GM12873 (cell line): ENCODE results near the gene CUX1.

Experiments
- TF ChIP-seq, protein P1 (sequence below): IDR thresholded peaks from 2 replicates; pipeline ENCODE4 v1.5.1; 2012; ENCODE audit warnings: low read depth, mild to moderate bottlenecking, moderate library complexity, low read length, control low read depth; ENCODE audit not compliant: insufficient read depth; ENCODE audit errors: missing control alignments

Gene CUX1

DNA sequence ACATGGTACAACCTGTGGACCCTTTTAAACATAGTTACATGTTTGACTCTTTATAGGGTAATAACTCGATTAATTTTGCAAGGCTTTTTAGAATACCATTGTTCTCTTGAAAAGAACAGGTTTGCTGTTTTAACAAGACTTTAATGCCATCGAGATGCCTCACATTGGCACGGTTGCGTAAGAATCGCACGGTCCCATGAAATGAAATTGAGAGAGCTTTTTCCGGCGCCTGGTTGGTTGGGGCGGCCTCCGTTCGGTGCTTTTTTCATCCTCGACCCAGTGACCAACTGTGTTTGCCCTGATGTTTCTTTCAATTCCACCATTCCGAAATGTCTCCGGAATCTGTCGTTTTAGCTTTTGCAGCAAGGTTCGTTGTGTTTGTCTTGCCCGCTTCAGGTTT lies 142.4 kb downstream of the CUX1 start:
- TF ChIP-seq, protein P1, sequence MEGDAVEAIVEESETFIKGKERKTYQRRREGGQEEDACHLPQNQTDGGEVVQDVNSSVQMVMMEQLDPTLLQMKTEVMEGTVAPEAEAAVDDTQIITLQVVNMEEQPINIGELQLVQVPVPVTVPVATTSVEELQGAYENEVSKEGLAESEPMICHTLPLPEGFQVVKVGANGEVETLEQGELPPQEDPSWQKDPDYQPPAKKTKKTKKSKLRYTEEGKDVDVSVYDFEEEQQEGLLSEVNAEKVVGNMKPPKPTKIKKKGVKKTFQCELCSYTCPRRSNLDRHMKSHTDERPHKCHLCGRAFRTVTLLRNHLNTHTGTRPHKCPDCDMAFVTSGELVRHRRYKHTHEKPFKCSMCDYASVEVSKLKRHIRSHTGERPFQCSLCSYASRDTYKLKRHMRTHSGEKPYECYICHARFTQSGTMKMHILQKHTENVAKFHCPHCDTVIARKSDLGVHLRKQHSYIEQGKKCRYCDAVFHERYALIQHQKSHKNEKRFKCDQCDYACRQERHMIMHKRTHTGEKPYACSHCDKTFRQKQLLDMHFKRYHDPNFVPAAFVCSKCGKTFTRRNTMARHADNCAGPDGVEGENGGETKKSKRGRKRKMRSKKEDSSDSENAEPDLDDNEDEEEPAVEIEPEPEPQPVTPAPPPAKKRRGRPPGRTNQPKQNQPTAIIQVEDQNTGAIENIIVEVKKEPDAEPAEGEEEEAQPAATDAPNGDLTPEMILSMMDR, result no peak

GRCh38 chr7:101960323-101960722 lies 142.9 kb downstream of the CUX1 start:
- TF ChIP-seq, protein P1, result no peak

- TF ChIP-seq, protein P1, result no peak
These were observed 143.7 kb downstream of the CUX1 start for GRCh38 chr7:101960985-101961708.

DNA sequence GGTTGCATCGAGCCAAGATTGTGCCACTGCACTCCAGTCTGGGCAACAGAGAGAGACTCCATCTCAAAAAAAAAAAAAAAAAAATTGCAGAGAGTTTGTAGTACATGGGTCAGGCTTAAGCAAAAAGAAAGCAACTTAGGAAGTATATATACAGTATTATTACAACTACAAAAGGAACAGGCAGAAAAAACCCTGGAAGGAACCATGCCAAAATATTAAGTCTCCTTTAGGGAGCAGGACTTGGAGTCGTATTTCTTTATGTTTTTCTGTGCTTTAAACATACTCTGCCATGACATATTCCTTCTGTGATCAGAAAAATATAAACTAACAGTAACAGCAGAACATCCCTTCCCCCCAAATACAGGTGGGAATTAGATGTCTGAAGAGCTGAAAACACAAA lies 144.4 kb downstream of the CUX1 start:
- TF ChIP-seq, protein P1, result no peak

GRCh38 chr7:101963693-101964092 lies 146.3 kb downstream of the CUX1 start:
- TF ChIP-seq, protein P1, result no peak

DNA sequence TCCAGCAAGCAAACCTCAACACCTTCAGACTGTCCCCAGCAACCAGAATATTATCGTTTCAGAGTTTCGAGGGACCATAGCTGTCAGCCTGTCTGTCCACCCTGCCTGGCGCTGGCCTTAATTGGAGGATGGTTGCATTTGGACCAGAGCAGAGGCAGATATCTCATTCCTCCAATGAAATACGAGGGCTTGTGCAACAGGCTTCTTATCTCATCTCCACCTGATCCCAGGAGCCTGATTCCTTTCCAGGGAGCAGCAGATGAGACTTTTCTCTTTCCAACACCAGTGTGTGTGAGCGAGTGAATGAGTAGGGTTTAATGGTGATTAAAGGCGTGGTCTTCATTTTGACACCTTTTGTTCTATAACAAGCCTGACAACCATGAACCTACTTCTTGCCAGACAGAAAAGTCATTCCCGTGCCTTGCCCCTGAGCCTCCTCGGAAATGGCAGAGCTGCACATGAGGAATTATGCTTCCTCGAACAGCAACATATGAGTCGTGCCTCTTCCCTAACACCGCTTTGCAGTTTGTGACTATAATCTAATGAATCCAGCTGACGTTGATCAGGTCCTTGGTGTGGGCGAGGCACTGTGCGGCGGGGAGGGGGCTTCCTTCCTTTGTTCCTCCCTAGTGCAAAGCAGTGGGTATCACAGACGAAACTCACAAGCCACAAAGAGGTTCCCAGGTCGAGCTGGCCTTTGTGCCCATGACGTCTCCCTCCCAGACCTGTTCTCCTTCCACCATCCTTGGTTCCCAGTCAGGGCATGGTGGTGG lies 147.4 kb downstream of the CUX1 start:
- TF ChIP-seq, protein P1, result no peak

DNA sequence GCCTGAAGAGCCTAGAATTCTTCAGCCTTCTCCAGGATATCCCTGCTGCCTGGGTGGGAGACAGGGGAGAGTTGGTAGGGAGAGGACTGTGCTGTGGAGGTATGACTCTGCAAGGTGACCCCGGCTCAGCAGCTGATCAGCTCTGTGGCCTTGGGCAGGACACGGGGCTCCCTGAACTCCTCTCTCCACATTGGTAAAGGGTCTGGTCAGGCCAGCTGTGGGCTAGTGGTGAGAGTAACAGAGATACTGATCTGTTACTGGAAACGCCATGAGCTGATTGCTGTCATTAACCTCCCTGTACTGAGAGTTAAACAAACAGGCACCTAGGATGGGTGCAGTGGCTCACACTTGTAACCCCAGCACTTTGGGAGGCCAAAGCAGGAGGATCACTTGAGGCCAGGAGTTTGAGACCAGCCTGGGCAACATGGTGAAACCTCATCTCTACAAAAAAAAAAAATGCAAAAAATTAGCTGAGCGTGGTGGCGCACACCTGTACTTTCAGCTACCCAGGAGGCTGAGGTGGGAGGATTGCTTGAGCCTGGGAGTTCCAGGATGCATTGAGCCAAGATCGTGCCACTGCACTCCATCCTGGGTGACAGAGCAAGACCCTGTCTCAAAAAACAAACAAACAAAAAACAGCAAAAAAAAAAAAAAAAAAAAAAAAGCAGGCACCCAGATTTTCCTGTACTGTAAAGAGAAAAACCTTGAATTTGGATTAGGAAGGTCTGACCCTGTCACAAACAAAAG lies 151.5 kb downstream of the CUX1 start:
- TF ChIP-seq, protein P1, result no peak
